ENCODE results near the gene PSMD3. TPM values are rescaled to one million over a fixed set of nuclear protein-coding genes. Genes with fewer than 3 reads are reported as not detected.

Gene PSMD3
- total RNA-seq, 4 donors from 2014 or later, result 64.7 to 109 (median 72.1) TPM

- Histone ChIP-seq H3K4me3 (no peak overlapping the region), H3K27ac (no peak overlapping the region), H3K4me1 (peaks cover 0 to 56% (median 6%) of the 10 kb centered on the region in 4 donors), H3K27me3 (no peaks in the 10 kb centered on the region), H3K36me3 (peaks cover 0 to 66% (median 0%) of the 10 kb centered on the region in 3 donors), H3K9me3 (no peaks in the 10 kb centered on the region)
- WGBS, 2 donors, result 77 to 87% methylated on average over 11 to 13 of the region's 13 CpGs
- no peak for TF ChIP-seq CTCF (IDR thresholded peaks at IDR 0.05)
- no peak for TF ChIP-seq POLR2A (IDR thresholded peaks at IDR 0.05)
- no peak for TF ChIP-seq EP300 (IDR thresholded peaks at IDR 0.05)
- DNase-seq (ENCODE audit: low spot score in 2 of 2), result no peak
These were observed 39.5 kb downstream of the PSMD3 start for GRCh38 chr17:40020146-40020545.

GRCh38 chr17:40021451-40021971 is 40.9 kb downstream of the PSMD3 start:
- Histone ChIP-seq H3K27ac (peak overlapping the region in 3 of 4 donors; percentile 27 to 72 (median 52)), H3K27me3 (no peaks in the 10 kb centered on the region), H3K9me3 (no peaks in the 10 kb centered on the region), H3K4me1 (peaks cover 0 to 60% (median 6%) of the 10 kb centered on the region in 4 donors), H3K36me3 (peaks cover 0 to 80% (median 7%) of the 10 kb centered on the region in 3 donors), H3K4me3 (no peak overlapping the region)
- 56 to 71% methylated on average over 9 of the region's 9 CpGs for WGBS, 2 donors
- TF ChIP-seq POLR2A (IDR thresholded peaks at IDR 0.05), result no peak
- TF ChIP-seq EP300 (IDR thresholded peaks at IDR 0.05), result peak in 1 of 2 donors; percentile 24
- no peak for DNase-seq (ENCODE audit: low spot score in 2 of 2)

- TF ChIP-seq CTCF (IDR thresholded peaks at IDR 0.05) (no peak), POLR2A (IDR thresholded peaks at IDR 0.05) (no peak), EP300 (IDR thresholded peaks at IDR 0.05) (no peak)
- H3K9me3 ChIP-seq, result no peaks in the 10 kb centered on the region
- no peak overlapping the region for H3K4me3 ChIP-seq
- H3K4me1 ChIP-seq, result peaks cover 0 to 67% (median 12%) of the 10 kb centered on the region in 4 donors
- peak overlapping the region in 1 of 4 donors; percentile 72 for H3K27ac ChIP-seq
- 85 to 90% methylated on average over 6 to 9 of the region's 9 CpGs for WGBS, 2 donors
- H3K36me3 ChIP-seq, result peaks cover 0 to 86% (median 7%) of the 10 kb centered on the region in 3 donors
- DNase-seq (ENCODE audit: low spot score in 2 of 2), result no peak
- H3K27me3 ChIP-seq, result no peaks in the 10 kb centered on the region
These were observed 41.9 kb downstream of the PSMD3 start for GRCh38 chr17:40022497-40022896.

- WGBS, 2 donors, result 86 to 87% methylated on average over 11 to 18 of the region's 19 CpGs
- TF ChIP-seq CTCF (IDR thresholded peaks at IDR 0.05) (no peak), EP300 (IDR thresholded peaks at IDR 0.05) (no peak), POLR2A (IDR thresholded peaks at IDR 0.05) (no peak)
- no peak for DNase-seq (ENCODE audit: low spot score in 2 of 2)
These were observed 42.4 kb downstream of the PSMD3 start for GRCh38 chr17:40022961-40023541.

GRCh38 chr17:40023590-40024292 is 43.1 kb downstream of the PSMD3 start:
- Histone ChIP-seq H3K4me1 (peaks cover 0 to 54% (median 6%) of the 10 kb centered on the region in 4 donors), H3K27me3 (no peaks in the 10 kb centered on the region), H3K36me3 (peaks cover 0 to 94% (median 14%) of the 10 kb centered on the region in 3 donors), H3K4me3 (no peak overlapping the region), H3K27ac (no peak overlapping the region), H3K9me3 (no peaks in the 10 kb centered on the region)
- TF ChIP-seq EP300 (IDR thresholded peaks at IDR 0.05) (peak in 1 of 2 donors; percentile 31), POLR2A (IDR thresholded peaks at IDR 0.05) (no peak)
- WGBS, 2 donors, result 66 to 68% methylated on average over 10 of the region's 10 CpGs
- no peak for DNase-seq (ENCODE audit: low spot score in 2 of 2)

More at GRCh38 chr17:40022961-40023541, 42.4 kb downstream of the PSMD3 start:
- peaks cover 0 to 92% (median 12%) of the 10 kb centered on the region in 3 donors for H3K36me3 ChIP-seq
- H3K9me3 ChIP-seq, result no peaks in the 10 kb centered on the region
- H3K27me3 ChIP-seq, result no peaks in the 10 kb centered on the region
- peaks cover 0 to 61% (median 10%) of the 10 kb centered on the region in 4 donors for H3K4me1 ChIP-seq
- H3K4me3 ChIP-seq, result no peak overlapping the region
- H3K27ac ChIP-seq, result no peak overlapping the region

GRCh38 chr17:40024901-40025300 is 44.3 kb downstream of the PSMD3 start:
- 89 to 93% methylated on average over 8 of the region's 8 CpGs for WGBS, 2 donors
- peaks cover 0 to 96% (median 26%) of the 10 kb centered on the region in 3 donors for H3K36me3 ChIP-seq

More at GRCh38 chr17:40024901-40025300, 44.3 kb downstream of the PSMD3 start:
- no peak for DNase-seq (ENCODE audit: low spot score in 2 of 2)
- Histone ChIP-seq H3K9me3 (no peaks in the 10 kb centered on the region), H3K27me3 (no peaks in the 10 kb centered on the region), H3K4me3 (no peak overlapping the region), H3K27ac (no peak overlapping the region), H3K4me1 (peaks cover 0 to 43% (median 6%) of the 10 kb centered on the region in 4 donors)
- TF ChIP-seq CTCF (IDR thresholded peaks at IDR 0.05) (no peak), EP300 (IDR thresholded peaks at IDR 0.05) (no peak), POLR2A (IDR thresholded peaks at IDR 0.05) (no peak)
